ENCODE data around the gene DDX5. TPM values are rescaled to one million over a fixed set of nuclear protein-coding genes. Genes with fewer than 3 reads are reported as not detected.

DDX5 gene
- total and polyA plus RNA-seq, 2 of the 13 experiments (the other 11 are each of a cell fraction or from before 2014, with no cell fraction given): 503 to 684 TPM

DNA sequence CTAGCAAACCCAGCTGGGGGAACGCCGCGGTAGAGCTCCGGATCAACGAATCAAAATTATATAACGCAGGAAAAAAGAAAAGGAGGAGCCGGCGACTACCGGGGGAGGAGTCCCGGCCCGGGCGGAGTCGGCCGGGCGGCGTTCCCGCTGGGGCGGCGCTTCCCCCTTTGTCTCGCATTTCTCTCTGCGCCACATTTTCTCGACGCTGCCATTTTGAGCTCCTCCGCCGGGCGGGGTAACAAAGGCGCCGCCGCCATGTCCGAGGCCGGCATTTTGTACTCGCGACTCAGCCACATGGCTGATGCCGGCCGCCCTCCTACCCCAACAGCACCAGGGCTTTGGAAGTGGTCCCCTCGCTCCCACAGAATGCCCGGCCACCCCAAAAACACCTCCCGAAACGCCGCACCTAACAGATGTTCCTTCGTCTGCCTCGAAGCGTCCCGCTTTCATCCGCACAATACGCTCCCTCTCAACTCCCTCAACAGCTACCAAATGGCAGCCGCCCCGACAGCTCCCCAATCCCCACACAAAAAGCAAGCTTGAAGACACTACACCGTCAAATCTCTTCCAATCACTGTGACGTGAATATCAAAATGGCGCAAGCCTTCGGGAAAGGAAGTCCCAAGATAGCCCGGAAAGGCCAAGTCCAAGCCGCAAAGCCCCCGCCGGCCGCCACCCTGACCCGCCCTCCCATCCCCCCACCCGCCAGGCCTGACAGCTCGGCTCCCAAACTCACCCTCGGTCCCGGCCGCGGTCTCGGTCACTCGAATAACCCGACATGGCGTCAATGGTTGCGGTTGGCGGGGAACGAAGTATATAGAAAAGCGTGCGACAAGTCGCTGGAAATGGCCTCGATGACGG lies 519 bp downstream of the DDX5 start (continued):
- TF ChIP-seq, protein P1, sequence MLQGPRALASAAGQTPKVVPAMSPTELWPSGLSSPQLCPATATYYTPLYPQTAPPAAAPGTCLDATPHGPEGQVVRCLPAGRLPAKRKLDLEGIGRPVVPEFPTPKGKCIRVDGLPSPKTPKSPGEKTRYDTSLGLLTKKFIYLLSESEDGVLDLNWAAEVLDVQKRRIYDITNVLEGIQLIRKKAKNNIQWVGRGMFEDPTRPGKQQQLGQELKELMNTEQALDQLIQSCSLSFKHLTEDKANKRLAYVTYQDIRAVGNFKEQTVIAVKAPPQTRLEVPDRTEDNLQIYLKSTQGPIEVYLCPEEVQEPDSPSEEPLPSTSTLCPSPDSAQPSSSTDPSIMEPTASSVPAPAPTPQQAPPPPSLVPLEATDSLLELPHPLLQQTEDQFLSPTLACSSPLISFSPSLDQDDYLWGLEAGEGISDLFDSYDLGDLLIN (CRISPR knock-in tag; IDR thresholded peaks at IDR 0.05; ENCODE audit: borderline replicate concordance): no peak
- TF ChIP-seq ELF3 (CRISPR knock-in tag; IDR thresholded peaks at IDR 0.05) (peak; percentile 62), SNAPC2 (CRISPR knock-in tag; IDR thresholded peaks at IDR 0.05) (no peak), ZNF570 (CRISPR knock-in tag; IDR thresholded peaks at IDR 0.05; ENCODE audit: borderline replicate concordance) (no peak), TEAD2 (CRISPR knock-in tag; IDR thresholded peaks at IDR 0.05) (no peak), NFIC (IDR thresholded peaks at IDR 0.05; ENCODE audit: low read length) (no peak), PRMT3 (CRISPR knock-in tag; IDR thresholded peaks at IDR 0.05; ENCODE audit: borderline replicate concordance, low read depth) (no peak), KLF12 (CRISPR knock-in tag; IDR thresholded peaks at IDR 0.05; ENCODE audit: borderline replicate concordance) (no peak; the same call in 1 of the 2 replicates), MIXL1 (CRISPR knock-in tag; IDR thresholded peaks at IDR 0.05) (no peak; the same call in 1 of the 2 replicates), NCOR1 (IDR thresholded peaks at IDR 0.05; ENCODE audit: borderline replicate concordance, low read length) (no peak; the same call in 1 of the 2 replicates), ZNF264 (CRISPR knock-in tag; IDR thresholded peaks at IDR 0.05) (no peak)
- TF ChIP-seq, protein P2, sequence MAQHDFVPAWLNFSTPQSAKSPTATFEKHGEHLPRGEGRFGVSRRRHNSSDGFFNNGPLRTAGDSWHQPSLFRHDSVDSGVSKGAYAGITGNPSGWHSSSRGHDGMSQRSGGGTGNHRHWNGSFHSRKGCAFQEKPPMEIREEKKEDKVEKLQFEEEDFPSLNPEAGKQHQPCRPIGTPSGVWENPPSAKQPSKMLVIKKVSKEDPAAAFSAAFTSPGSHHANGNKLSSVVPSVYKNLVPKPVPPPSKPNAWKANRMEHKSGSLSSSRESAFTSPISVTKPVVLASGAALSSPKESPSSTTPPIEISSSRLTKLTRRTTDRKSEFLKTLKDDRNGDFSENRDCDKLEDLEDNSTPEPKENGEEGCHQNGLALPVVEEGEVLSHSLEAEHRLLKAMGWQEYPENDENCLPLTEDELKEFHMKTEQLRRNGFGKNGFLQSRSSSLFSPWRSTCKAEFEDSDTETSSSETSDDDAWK (CRISPR knock-in tag; IDR thresholded peaks at IDR 0.05): no peak
- TF ChIP-seq, protein P3, sequence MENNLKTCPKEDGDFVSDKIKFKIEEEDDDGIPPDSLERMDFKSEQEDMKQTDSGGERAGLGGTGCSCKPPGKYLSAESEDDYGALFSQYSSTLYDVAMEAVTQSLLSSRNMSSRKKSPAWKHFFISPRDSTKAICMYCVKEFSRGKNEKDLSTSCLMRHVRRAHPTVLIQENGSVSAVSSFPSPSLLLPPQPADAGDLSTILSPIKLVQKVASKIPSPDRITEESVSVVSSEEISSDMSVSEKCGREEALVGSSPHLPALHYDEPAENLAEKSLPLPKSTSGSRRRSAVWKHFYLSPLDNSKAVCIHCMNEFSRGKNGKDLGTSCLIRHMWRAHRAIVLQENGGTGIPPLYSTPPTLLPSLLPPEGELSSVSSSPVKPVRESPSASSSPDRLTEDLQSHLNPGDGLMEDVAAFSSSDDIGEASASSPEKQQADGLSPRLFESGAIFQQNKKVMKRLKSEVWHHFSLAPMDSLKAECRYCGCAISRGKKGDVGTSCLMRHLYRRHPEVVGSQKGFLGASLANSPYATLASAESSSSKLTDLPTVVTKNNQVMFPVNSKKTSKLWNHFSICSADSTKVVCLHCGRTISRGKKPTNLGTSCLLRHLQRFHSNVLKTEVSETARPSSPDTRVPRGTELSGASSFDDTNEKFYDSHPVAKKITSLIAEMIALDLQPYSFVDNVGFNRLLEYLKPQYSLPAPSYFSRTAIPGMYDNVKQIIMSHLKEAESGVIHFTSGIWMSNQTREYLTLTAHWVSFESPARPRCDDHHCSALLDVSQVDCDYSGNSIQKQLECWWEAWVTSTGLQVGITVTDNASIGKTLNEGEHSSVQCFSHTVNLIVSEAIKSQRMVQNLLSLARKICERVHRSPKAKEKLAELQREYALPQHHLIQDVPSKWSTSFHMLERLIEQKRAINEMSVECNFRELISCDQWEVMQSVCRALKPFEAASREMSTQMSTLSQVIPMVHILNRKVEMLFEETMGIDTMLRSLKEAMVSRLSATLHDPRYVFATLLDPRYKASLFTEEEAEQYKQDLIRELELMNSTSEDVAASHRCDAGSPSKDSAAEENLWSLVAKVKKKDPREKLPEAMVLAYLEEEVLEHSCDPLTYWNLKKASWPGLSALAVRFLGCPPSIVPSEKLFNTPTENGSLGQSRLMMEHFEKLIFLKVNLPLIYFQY (CRISPR knock-in tag; IDR thresholded peaks at IDR 0.05; ENCODE audit: borderline replicate concordance): 0 out of 2 replicates have a peak, but pooled peaks have one; percentile 6
- TF ChIP-seq, protein P4, sequence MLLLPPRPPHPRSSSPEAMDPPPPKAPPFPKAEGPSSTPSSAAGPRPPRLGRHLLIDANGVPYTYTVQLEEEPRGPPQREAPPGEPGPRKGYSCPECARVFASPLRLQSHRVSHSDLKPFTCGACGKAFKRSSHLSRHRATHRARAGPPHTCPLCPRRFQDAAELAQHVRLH (CRISPR knock-in tag; IDR thresholded peaks at IDR 0.05; ENCODE audit: borderline replicate concordance, low read depth): no peak
- TF ChIP-seq, protein P5, sequence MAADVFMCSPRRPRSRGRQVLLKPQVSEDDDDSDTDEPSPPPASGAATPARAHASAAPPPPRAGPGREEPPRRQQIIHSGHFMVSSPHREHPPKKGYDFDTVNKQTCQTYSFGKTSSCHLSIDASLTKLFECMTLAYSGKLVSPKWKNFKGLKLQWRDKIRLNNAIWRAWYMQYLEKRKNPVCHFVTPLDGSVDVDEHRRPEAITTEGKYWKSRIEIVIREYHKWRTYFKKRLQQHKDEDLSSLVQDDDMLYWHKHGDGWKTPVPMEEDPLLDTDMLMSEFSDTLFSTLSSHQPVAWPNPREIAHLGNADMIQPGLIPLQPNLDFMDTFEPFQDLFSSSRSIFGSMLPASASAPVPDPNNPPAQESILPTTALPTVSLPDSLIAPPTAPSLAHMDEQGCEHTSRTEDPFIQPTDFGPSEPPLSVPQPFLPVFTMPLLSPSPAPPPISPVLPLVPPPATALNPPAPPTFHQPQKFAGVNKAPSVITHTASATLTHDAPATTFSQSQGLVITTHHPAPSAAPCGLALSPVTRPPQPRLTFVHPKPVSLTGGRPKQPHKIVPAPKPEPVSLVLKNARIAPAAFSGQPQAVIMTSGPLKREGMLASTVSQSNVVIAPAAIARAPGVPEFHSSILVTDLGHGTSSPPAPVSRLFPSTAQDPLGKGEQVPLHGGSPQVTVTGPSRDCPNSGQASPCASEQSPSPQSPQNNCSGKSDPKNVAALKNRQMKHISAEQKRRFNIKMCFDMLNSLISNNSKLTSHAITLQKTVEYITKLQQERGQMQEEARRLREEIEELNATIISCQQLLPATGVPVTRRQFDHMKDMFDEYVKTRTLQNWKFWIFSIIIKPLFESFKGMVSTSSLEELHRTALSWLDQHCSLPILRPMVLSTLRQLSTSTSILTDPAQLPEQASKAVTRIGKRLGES (CRISPR knock-in tag; IDR thresholded peaks at IDR 0.05; ENCODE audit: borderline replicate concordance): no peak

Measured in HepG2 (cell line).